ENCODE data around the gene FGR.
"Not testable (repeated sequence)": the region's sequence is repeated elsewhere in the genome, so short reads cannot be mapped to it uniquely, and the experiment has no call there.

Gene FGR

DNA sequence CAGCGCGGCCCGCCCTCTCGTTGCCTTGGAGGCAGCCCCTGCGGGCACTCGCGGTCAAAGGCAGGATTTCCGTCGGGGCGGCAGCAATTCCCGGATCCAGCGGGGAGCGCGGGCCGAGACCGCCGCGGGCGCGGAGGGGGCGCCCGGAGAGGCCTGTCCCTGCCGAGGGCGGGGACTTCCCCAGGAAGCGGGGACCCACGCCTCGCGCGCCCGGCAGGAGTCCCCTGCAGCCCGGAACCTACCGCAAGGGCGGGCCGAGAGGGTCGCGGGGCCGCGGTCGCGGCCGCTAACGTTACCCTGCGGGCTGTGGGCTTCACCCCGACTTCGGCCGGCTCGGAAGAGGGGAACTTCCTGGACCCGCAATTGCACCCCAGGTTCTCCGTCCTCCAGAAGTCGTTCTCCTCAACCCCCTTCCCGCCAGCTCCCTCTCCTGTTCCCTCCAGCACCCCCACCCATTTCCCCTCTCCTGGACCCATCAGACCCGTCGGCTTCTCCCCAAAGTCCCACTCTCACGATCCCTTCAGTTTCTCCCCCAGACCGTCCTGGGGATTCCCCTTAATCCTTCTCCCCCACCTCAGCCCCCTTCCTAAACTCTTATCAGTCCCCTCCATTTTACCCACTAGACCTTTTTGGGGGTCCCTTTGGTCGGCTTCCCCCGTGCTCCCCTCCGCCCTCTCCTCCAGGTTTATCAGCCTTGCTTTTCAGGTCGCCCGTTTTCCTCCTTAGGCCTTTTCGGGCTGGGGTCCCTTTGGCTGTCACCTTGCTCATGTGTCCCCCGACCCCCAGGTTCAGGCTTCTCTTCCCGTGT is 604 bp downstream of the FGR start:
- no peaks in the 10 kb centered on the region for H3K36me3 Mint-ChIP-seq
- no peaks in the 10 kb centered on the region for H3K9me3 Mint-ChIP-seq
- no peak for ATAC-seq (replicated peaks)
- H3K4me1 Mint-ChIP-seq = peaks cover 56 to 86% of the 10 kb centered on the region in 2 donors
- H3K27ac Mint-ChIP-seq = peak overlapping the region; percentile 85
- H3K4me3 Mint-ChIP-seq = peak overlapping the region; percentile 79 to 85
- DNase-seq = peak; percentile 37
- no peaks in the 10 kb centered on the region for H3K27me3 Mint-ChIP-seq

DNA sequence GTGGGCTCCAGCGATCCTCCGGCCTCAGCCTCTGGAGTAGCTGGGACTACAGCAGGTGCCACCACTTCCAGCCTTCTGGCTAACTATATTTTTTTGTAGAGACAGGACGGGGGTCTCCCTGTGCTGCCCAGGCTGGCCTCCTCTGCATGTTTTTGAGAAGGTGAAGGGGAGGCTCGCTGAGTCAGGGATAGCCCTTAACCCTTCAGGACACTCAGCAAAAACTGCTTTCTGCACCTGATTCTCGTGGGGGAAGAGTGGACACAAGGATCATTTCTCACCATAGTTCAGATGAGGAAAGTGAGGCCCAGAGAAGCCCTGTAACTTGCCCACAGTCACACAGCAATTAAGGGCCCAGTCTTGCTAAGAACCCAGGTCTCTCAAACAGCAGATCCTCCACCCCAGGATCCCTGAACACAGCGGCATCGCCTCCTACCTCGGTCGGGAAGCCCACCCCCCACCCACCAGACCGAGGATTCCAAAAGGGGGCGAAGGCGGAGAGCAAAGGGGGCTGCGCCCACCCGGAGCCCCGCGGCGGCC is 1.3 kb downstream of the FGR start:
- H3K9me3 Mint-ChIP-seq = no peaks in the 10 kb centered on the region

DNA sequence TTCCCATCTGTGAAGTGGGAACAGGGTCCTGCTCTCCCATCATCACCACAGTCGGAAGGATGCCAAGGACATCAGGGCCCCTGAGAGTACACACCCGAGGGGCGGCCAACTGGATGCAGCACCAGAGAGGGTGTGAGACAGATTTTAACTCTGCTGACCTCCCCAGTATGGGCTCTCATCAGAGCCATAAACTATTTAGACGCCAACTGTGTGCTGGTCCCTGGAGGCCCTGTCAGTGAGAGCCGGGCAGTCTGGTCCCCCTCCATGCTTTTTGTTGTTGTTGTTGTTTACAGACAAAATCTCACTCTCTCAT is 1.7 kb downstream of the FGR start:
- H3K4me3 Mint-ChIP-seq = peak overlapping the region; percentile 8 to 42
- H3K36me3 Mint-ChIP-seq = no peaks in the 10 kb centered on the region
- no peak for ATAC-seq (replicated peaks)
- peak overlapping the region; percentile 93 for H3K27ac Mint-ChIP-seq
- peaks cover 65 to 90% of the 10 kb centered on the region in 2 donors for H3K4me1 Mint-ChIP-seq
- no peak for DNase-seq
- H3K9me3 Mint-ChIP-seq = no peaks in the 10 kb centered on the region
- H3K27me3 Mint-ChIP-seq = no peaks in the 10 kb centered on the region

More for the DNA sequence above, 1.3 kb downstream of the FGR start:
- Mint-ChIP-seq H3K27me3 (no peaks in the 10 kb centered on the region), H3K4me3 (peak overlapping the region; percentile 8 to 42), H3K27ac (peak overlapping the region; percentile 89), H3K4me1 (peaks cover 60 to 90% of the 10 kb centered on the region in 2 donors), H3K36me3 (no peaks in the 10 kb centered on the region)
- DNase-seq (no peak), ATAC-seq (replicated peaks) (no peak)

DNA sequence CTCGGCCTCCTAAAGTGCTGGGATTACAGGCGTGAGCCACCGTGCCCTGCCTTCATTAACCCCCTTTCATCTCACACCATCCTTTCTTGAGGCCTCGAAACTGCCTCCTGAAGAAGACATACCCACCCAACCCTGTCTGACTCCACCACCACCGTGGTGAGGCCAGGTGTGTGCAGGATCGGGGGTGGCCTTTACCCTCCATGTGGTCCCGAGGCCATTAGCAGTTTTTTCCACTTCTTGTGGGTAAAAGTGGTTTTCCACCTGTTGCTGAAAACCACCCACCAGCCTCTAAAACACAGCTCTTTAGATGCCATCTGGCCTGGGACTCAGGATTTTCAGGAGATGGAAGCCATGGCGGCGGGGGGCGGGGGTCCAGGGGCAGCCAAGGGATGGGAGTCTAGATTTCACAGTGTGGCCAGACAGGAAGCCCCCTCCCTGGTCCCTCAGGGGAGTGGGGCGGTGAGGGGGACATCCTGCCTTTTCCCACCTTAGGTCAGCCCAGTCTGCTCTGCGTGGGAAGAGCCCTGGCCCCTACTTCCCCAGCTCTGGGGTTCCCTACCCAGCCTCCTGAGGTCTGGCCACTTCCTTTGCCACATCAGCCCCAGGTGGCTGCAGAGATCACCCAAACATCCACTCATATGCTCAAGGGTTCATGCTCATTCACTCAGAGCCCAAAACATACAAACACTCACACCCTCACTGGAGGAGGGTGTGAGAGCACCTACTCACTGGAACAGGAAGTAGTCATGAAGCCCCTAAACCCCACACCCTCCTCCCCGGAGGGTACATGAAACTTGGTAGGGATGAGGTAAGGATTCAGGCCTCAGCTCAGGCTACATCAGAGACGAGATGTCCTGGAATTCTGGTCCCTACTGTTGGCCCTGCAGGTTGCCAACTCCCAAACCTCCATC is 2.3 kb downstream of the FGR start:
- H3K27ac Mint-ChIP-seq = peak overlapping the region; percentile 93
- ATAC-seq (replicated peaks) (peak; percentile 62), DNase-seq (peak; percentile 78)
- no peaks in the 10 kb centered on the region for H3K27me3 Mint-ChIP-seq
- H3K4me1 Mint-ChIP-seq = peaks cover 61 to 89% of the 10 kb centered on the region in 2 donors
- H3K9me3 Mint-ChIP-seq = no peaks in the 10 kb centered on the region
- H3K36me3 Mint-ChIP-seq = no peaks in the 10 kb centered on the region
- H3K4me3 Mint-ChIP-seq = peak overlapping the region; percentile 42 to 63

DNA sequence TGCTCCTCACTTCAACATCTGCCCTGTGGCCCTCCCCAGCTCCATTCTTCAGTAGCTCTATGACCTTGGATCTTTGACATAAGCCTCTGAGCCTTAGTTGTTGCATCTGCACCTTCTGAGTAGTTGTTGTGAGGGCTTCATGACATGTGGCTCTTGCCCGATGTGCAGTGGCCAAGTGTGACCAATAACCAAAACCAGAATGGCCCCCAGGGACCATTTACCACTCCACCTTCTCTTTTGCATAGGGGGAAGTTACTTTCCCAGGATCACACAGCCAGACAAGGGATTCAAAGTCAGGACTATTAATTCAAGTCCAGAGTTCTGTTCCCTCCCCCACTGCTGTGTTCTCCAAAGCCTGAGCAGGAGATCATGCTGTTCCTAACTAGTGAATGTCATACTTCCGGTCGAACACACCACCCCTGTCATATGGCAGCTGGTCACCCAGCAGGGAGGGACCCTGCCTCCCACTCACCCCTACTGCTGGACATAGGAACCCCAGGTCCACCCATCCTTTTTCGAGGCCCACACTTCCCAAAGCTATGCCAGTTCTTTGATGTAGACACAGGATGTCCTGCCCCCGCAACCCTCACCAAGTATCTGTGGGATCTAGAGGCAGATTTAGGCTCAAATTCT is 4.0 kb downstream of the FGR start:
- H3K27ac Mint-ChIP-seq = peak overlapping the region; percentile 93

DNA sequence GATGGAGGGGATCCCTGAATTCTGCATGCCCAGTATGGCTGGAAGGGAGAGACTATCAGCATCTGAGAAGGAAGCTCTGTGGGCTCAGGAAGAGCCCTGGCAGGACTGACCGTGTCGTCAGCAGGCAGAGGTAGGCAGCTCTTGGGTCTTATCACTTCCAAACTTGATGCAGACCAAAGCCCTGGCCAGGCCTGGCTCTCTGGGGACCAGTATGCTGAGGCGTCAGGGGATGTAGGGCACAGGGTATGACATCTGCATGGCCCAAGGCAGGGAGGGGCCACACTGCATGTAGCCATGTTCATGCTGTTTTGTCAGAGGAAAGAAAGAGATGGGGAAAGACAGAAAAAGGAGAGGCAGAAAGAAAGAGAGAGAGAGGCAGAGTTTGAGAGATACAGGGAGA is 6.3 kb downstream of the FGR start:
- Mint-ChIP-seq H3K27ac (peak overlapping the region; percentile 2), H3K4me1 (peaks cover 52 to 55% of the 10 kb centered on the region in 2 donors), H3K9me3 (no peaks in the 10 kb centered on the region), H3K36me3 (no peaks in the 10 kb centered on the region), H3K27me3 (no peaks in the 10 kb centered on the region), H3K4me3 (peak overlapping the region in 1 of 2 donors; percentile 1)
- no peak for ATAC-seq (replicated peaks)
- DNase-seq = no peak

More for the DNA sequence above, 4.0 kb downstream of the FGR start:
- H3K4me1 Mint-ChIP-seq = peaks cover 60 to 73% of the 10 kb centered on the region in 2 donors
- no peaks in the 10 kb centered on the region for H3K27me3 Mint-ChIP-seq
- peak; percentile 64 for DNase-seq
- no peaks in the 10 kb centered on the region for H3K36me3 Mint-ChIP-seq
- peak; percentile 24 to 26 for ATAC-seq (replicated peaks)
- H3K4me3 Mint-ChIP-seq = peak overlapping the region; percentile 36 to 42
- no peaks in the 10 kb centered on the region for H3K9me3 Mint-ChIP-seq

DNA sequence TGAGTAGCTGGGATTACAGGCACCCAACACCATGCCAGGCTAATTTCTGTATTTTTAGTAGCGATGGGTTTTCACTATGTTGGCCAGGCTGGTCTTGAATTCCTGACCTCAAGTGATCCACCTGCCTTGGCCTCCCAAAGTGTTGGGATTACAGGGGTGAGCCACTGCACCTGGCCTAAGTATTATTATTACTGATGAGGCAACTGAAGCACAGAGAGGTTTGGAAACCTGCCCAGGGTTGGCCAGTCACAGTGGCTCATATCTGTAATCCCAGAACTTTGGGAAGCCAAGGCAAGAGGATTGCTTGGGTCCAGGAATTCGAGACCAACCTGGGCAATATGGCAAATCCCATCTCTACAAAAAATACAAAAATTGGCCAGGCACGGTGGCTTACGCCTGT is 7.3 kb downstream of the FGR start:
- ATAC-seq (replicated peaks); H3K36me3 Mint-ChIP-seq; H3K9me3 Mint-ChIP-seq; H3K27ac Mint-ChIP-seq; H3K4me3 Mint-ChIP-seq; DNase-seq; H3K27me3 Mint-ChIP-seq: not testable (repeated sequence)
- H3K4me1 Mint-ChIP-seq = peaks cover 45 to 51% of the 10 kb centered on the region in 2 donors

DNA sequence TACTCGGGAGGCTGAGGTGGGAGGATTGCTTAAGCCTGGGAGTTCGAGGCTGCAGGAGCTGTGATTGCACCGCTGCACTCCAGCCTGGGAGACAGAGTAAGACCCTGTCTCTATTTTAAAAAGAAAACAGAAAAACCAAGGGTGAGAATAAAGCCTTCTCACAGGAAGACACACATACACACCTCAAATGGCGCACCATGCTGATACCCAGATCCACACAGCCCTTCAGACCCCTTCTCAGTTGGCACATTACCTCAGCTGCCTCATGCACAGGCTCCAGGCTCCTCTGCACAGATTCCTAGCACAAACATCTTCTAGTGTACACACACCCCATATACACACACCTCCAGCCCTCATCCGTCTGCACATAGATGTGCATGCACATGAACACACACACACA is 7.9 kb downstream of the FGR start:
- Mint-ChIP-seq H3K4me1 (peaks cover 43 to 47% of the 10 kb centered on the region in 2 donors), H3K9me3 (no peaks in the 10 kb centered on the region), H3K4me3 (no peak overlapping the region), H3K36me3 (peaks cover 0 to 4% of the 10 kb centered on the region in 2 donors), H3K27me3 (no peaks in the 10 kb centered on the region), H3K27ac (peak overlapping the region; percentile 2)
- no peak for DNase-seq
- ATAC-seq (replicated peaks) = no peak

DNA sequence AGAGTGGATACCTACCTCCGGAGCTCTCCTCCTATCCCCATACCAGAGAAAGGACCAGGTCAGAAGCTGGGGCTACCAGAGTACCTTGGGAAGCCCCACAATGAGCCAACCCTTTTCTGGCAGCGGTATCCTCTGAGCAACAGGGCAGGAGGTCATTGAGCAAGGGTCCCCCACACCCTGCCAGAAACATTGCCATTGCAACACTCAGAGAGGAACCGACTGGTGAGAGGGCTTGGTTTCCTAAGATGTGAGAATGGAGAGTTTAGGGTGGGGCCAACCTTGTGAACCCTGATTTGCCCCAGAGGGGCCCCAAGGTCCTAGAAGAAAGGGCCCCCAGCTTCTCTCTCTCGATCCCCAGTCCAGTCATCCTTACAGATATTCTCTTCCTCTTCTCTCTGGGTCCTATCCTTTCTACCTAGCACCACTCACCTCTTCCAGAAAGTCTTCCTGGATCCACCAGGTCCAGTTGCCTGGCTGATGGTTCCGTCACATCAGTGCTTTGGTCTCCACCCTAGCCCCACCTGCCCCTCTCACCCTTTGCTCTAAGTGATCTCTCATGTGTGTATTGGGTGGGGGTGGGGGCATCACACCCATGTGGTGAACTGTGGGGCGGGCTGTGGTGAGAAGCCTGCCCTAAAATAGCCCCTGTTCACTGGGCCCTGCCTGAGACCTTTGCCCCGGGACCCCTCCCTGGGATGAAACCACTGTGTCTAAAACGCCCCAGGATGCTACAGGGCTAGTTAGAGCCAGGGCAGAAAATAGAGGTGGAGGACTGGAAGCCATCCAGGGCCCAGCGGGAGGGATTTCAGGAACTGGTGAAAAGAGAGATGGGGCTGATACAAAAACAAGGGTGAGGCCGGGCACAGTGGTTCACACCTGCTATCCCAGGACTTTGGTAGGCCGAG is 8.7 kb downstream of the FGR start:
- peak; percentile 7 to 27 for ATAC-seq (replicated peaks)
- DNase-seq = no peak
- Mint-ChIP-seq H3K27ac (no peak overlapping the region), H3K9me3 (no peaks in the 10 kb centered on the region), H3K4me1 (peaks cover 39% of the 10 kb centered on the region in 2 donors), H3K27me3 (no peaks in the 10 kb centered on the region), H3K36me3 (peaks cover 0 to 4% of the 10 kb centered on the region in 2 donors), H3K4me3 (no peak overlapping the region)

DNA sequence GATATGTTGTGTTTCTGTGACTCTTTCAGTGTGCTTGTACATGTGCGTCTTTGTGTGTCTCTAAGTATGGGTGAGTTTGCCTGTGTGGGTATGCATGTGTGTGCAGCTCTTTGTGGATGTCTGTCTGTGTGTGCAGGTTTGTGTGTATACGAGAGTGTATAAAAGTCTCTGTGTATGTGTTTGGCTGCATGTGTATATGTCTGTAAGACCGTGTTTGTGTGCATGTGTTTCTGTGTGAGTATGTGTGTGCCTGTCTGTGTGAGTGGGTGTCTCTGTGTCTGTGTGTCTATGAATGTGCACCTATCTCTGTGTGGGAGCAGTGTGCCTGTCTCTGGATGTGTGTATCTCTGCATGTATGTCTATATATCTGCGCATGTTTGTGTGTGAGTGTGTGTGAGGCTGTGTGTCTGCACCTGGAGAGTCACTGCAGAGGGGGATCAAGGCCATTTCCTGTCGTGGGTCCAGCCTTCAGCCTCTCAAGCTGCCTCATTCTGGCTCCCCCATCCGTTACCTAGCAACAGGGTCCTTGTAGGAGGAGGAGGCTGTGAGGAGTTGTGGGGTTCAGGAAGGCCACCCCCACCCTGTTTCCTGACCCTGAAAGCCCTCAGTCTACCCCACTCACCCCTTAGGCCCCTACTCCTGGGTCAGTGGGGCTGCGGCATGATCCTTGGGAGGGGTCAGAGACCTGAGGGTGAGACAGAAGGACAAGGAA is 10.4 kb downstream of the FGR start:
- Mint-ChIP-seq H3K36me3 (peaks cover 2 to 4% of the 10 kb centered on the region in 2 donors), H3K27ac (no peak overlapping the region), H3K4me1 (peaks cover 28 to 29% of the 10 kb centered on the region in 2 donors), H3K27me3 (no peaks in the 10 kb centered on the region), H3K9me3 (no peaks in the 10 kb centered on the region), H3K4me3 (no peak overlapping the region)
- no peak for DNase-seq
- peak; percentile 7 to 8 for ATAC-seq (replicated peaks)

DNA sequence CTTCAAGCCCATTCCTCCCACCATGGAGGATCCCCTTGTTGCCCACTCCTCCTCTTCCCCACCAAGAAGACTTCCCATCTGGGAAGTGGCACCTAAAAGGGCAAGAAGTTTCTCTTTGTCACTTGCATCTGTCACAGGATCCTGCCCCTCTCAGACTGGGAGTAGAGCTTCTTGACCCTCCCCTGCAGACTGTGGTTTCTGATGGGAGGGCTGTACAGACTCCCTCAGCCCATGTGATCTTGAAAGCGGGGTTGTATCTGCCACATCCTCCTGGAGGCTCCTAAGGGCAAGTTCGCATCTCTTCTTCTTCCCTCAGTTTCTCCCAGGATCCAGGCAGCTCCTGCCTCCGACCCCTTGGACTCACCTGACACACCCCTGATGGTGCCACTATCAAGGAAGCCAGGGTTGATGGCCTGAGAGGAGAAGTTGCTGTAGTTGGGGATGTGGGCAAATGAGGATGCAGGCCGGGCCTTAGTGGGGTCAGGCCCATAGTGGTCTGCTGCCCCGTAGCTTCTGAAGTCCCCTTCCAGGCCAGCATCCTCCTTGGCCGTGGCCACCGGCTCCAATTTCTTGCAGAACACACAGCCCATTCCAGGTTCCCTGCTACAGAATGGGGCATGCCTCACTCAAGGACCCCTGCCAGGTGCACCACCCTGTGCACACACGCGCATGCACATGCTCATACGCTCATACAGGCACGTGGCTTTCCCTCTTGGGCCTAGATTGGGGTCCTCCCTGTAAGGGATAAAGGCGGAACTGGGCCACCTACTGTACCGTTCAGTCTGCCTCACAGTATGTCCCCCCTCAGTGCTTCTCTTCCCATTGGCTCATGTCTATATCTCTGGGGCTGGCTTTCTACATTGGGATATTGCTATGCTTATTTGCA is 11.4 kb downstream of the FGR start:
- no peak for ATAC-seq (replicated peaks)
- H3K4me1 Mint-ChIP-seq = peaks cover 25 to 27% of the 10 kb centered on the region in 2 donors
- H3K27me3 Mint-ChIP-seq = no peaks in the 10 kb centered on the region
- peak overlapping the region; percentile 87 for H3K27ac Mint-ChIP-seq
- no peak overlapping the region for H3K4me3 Mint-ChIP-seq
- H3K9me3 Mint-ChIP-seq = no peaks in the 10 kb centered on the region
- peaks cover 5 to 9% of the 10 kb centered on the region in 2 donors for H3K36me3 Mint-ChIP-seq
- DNase-seq = no peak

DNA sequence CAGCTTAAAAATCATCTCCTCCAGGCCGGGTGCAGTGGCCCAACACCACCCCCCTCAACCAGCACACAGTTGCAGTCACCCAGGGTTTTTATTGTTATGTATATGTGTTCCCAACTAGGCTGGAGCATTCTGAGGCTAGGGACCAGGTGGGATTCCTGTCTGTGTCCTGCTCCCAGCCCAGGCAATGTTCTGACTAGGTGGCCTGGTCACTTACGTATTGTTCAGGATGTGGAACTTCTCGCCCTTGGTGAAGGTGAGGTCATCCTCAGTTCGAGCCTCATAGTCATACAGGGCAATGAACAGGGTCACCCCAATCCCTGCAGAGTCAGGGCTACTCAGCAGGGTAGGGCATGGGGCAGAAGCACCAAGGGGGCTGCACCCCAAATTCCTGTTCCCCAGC is 12.2 kb downstream of the FGR start:
- Mint-ChIP-seq H3K36me3 (peaks cover 5 to 12% of the 10 kb centered on the region in 2 donors), H3K27me3 (no peaks in the 10 kb centered on the region), H3K4me1 (peaks cover 27 to 28% of the 10 kb centered on the region in 2 donors), H3K27ac (peak overlapping the region; percentile 87), H3K4me3 (no peak overlapping the region), H3K9me3 (no peaks in the 10 kb centered on the region)
- no peak for DNase-seq
- no peak for ATAC-seq (replicated peaks)
